ENCODE data around the gene PKN1.

DNA sequence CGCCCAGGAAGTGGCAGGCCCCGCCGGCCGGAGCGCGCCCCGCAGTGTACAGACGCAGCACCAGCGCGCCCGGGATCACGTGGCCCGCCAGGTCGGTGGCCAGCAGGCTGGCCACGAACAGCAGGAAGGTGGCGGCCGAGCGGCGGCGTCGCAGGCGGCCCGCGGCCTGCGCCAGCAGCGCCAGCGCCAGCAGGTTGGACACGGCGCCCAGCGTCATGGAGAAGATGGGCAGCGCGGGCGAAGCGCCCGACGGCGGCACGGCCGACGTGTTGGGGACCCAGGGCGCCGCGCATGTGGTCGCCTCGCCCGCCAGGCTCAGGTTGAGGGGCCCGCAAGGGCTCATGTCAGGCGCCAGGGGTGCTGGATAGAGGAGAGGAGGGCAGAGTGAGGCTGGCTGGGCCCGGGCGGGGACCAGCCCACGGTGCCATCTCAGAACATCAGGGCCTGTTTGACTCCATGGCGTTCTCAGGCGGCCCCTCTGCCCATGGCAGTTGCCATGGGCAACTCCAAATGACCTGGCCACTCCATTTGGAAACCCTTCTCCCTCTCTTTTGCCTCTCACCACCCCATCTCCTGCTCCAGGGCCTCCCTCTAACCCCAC, 41.0 kb downstream of the PKN1 start:
- TF ChIP-seq, protein P1, sequence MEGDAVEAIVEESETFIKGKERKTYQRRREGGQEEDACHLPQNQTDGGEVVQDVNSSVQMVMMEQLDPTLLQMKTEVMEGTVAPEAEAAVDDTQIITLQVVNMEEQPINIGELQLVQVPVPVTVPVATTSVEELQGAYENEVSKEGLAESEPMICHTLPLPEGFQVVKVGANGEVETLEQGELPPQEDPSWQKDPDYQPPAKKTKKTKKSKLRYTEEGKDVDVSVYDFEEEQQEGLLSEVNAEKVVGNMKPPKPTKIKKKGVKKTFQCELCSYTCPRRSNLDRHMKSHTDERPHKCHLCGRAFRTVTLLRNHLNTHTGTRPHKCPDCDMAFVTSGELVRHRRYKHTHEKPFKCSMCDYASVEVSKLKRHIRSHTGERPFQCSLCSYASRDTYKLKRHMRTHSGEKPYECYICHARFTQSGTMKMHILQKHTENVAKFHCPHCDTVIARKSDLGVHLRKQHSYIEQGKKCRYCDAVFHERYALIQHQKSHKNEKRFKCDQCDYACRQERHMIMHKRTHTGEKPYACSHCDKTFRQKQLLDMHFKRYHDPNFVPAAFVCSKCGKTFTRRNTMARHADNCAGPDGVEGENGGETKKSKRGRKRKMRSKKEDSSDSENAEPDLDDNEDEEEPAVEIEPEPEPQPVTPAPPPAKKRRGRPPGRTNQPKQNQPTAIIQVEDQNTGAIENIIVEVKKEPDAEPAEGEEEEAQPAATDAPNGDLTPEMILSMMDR (conservative IDR thresholded peaks at IDR 0.05 in 1 of 2, IDR thresholded peaks at IDR 0.05 in 1 of 2; ENCODE audit: extremely low read depth in 1 of 2, insufficient read depth in 1 of 2, low read depth in 1 of 2, low read length in 2 of 2): no peak
- no peak for TF ChIP-seq EZH2 (IDR thresholded peaks at IDR 0.05; ENCODE audit: borderline replicate concordance, low read length)
